ENCODE results near the gene GPX3.

DNA sequence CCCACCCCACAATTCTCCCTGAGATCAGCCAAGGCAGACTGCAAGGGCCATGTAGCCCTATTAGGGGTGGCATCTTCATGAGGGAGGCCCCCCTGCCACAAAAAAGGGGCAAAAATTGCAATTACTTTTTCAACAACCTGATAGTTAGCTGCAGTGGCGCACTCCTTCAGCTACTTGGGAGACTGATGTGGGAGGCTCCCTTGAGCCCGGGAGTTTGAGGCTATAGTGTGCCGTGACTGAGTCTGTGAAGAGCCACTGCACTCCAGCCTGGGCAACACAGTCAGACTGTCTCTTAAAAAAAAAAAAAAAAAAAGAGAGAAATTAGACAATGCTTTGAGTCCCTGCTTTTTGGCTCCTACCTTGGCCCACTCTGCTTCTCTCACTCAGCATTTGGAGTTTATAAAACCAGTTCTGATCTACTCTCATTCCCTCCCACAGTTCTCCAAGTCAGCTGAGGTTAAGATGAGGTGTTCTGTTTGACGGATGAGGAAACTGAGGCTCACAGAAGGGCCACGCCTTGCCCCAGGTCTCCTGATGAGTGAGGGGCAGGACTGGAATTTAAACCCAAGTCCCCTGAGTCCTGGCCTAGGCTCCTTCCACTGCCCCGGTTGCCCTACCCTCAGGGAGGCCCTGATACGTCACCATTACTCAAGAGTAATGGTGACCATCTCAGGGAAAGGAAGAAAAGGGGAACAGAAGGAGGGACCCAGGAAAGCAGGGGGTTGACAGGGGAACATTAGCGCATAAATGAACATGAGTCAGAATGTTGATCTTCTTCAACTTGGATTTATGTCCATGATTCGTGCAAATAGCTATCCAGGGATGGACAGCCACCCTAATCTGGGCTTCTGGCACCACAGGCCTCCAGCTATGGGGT, 9.0 kb downstream of the GPX3 start:
- TF ChIP-seq CTCF (IDR thresholded peaks at IDR 0.05) = no peak
- no peak for TF ChIP-seq ZFX (IDR thresholded peaks at IDR 0.05; ENCODE audit: borderline replicate concordance)

Measured in 22Rv1 (cell line).